ENCODE data around the gene SMAD6.
A peak's percentile ranks its signal among the peaks of the same experiment; 100 is the strongest.
"Not testable (repeated sequence)": the region's sequence is repeated elsewhere in the genome, so short reads cannot be mapped to it uniquely, and the experiment has no call there.

Gene SMAD6

GRCh38 chr15:66680502-66680901 is 21.5 kb upstream of the SMAD6 start:
- H3K4me3 ChIP-seq (ENCODE audit: low read depth, low read length), result no peak overlapping the region
- DNase-seq (ENCODE audit: low read depth), result no peak
- TF ChIP-seq CTCF (IDR thresholded peaks at IDR 0.05; ENCODE audit: low read depth, low read length, missing control alignments), result no peak

GRCh38 chr15:66681395-66681794 is 20.6 kb upstream of the SMAD6 start:
- DNase-seq (ENCODE audit: low read depth), result no peak
- no peak for TF ChIP-seq CTCF (IDR thresholded peaks at IDR 0.05; ENCODE audit: low read depth, low read length, missing control alignments)
- no peak overlapping the region for H3K4me3 ChIP-seq (ENCODE audit: low read depth, low read length)

DNA sequence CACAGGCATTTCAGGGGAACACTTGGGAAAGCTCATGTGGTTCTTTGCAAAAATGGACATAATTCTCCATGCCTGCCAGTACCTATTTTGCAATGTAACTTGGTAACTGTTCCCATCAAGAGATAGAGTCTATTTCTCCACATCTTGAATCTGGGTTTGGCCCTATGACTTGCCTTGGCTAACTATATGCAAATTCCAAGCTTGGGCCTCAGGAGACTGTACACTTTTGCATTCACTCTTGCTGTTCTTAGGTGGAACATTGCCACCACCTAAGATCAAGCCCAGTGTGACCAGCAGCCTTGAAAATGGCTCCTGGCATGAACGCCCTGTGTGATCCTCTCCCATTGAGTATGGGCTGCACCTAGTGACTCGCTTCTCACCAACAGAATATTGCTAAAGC is 19.8 kb upstream of the SMAD6 start:
- TF ChIP-seq CTCF (IDR thresholded peaks at IDR 0.05; ENCODE audit: low read depth, low read length, missing control alignments), result no peak
- H3K4me3 ChIP-seq (ENCODE audit: low read depth, low read length), result no peak overlapping the region
- no peak for DNase-seq (ENCODE audit: low read depth)

DNA sequence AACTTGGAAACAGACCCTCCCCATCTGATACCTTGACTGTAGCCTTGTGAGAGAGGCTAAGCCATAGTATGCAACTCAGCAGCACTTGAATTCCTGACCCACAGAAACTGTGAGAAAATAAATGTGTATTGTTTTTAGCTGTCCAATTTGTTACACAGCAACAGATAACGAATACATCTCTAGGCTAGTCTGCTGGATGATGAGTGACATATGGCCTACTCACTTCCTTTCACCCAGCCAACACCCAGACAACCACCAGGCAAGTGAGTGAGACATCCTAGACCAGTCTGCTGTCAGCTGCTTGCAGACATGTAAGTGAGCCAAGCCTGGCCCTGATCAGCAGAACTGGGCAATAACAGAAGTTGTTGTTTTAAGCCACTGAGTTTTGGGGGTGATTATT is 19.2 kb upstream of the SMAD6 start:
- no peak for DNase-seq (ENCODE audit: low read depth)
- no peak for TF ChIP-seq CTCF (IDR thresholded peaks at IDR 0.05; ENCODE audit: low read depth, low read length, missing control alignments)
- H3K4me3 ChIP-seq (ENCODE audit: low read depth, low read length), result no peak overlapping the region

- no peak for DNase-seq (ENCODE audit: low read depth)
- no peak overlapping the region for H3K4me3 ChIP-seq (ENCODE audit: low read depth, low read length)
- TF ChIP-seq CTCF (IDR thresholded peaks at IDR 0.05; ENCODE audit: low read depth, low read length, missing control alignments), result no peak
Observed at GRCh38 chr15:66684136-66684681, 17.8 kb upstream of the SMAD6 start.

DNA sequence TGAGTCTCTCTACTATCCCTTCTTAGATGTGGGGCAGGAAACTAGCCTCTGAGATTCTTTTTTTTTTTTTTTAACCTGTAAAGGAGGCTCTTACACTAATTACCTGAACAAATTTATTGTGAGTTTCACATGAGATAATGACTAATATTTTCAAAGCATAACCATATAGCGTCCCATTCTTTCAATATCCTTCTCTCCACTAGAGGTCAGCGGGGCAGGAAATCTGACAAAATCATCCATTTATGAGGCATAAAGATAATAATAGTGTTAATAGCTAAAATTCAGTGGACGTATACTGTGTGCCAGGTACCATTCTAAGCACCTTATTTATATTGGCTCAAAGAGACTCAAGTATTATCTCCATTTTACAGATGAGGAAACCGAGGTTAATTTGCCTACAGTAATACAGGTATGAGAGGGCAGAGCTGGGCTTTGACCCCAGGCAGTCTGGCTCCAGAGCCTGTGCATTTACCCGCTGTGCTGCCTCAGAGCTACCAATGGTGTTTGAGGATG is 16.3 kb upstream of the SMAD6 start:
- H3K4me3 ChIP-seq (ENCODE audit: low read depth, low read length), result no peak overlapping the region
- DNase-seq (ENCODE audit: low read depth), result no peak
- TF ChIP-seq CTCF (IDR thresholded peaks at IDR 0.05; ENCODE audit: low read depth, low read length, missing control alignments), result peak; percentile 0

DNA sequence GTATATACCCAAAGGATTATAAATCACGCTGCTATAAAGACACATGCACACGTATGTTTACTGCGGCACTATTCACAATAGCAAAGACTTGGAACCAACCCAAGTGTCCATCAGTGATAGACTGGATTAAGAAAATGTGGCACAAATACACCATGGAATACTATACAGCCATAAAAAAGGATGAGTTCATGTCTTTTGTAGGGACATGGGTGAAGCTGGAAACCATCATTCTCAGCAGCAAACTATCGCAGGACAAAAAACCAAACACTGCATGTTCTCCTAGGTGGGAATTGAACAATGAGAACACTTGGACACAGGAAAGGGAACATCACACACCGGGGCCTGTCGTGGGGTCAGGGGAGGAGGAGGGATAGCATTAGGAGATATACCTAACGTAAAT is 11.1 kb upstream of the SMAD6 start:
- H3K4me3 ChIP-seq (ENCODE audit: low read depth, low read length); DNase-seq (ENCODE audit: low read depth): not testable (repeated sequence)
